NCI-H446 (cell line): ENCODE results near the gene LMCD1.

Experiments used
- DNase-seq, 2 experiments: peaks; one replicate each; lab custom pipeline; 2025; lab: John Stamatoyannopoulos, UW

LMCD1 gene

GRCh38 chr3:8536096-8537056, 34.8 kb downstream of the LMCD1 start:
- DNase-seq = no peak

GRCh38 chr3:8537440-8537839, 35.8 kb downstream of the LMCD1 start:
- no peak for DNase-seq

GRCh38 chr3:8538223-8538622, 36.6 kb downstream of the LMCD1 start:
- DNase-seq = no peak

GRCh38 chr3:8538913-8539312, 37.3 kb downstream of the LMCD1 start:
- DNase-seq = no peak

GRCh38 chr3:8539419-8539818, 37.8 kb downstream of the LMCD1 start:
- DNase-seq = no peak

GRCh38 chr3:8540456-8540855, 38.8 kb downstream of the LMCD1 start:
- DNase-seq = no peak

GRCh38 chr3:8541486-8541885, 39.9 kb downstream of the LMCD1 start:
- no peak for DNase-seq

- no peak for DNase-seq
Observed at GRCh38 chr3:8542190-8543135, 40.8 kb downstream of the LMCD1 start.

- DNase-seq = no peak
Observed at GRCh38 chr3:8546609-8547008, 45.0 kb downstream of the LMCD1 start.

- DNase-seq = no peak
Observed at GRCh38 chr3:8548502-8549275, 47.1 kb downstream of the LMCD1 start.

- no peak for DNase-seq
Observed at GRCh38 chr3:8549354-8549753, 47.7 kb downstream of the LMCD1 start.

GRCh38 chr3:8550611-8551010, 49.0 kb downstream of the LMCD1 start:
- DNase-seq = no peak

GRCh38 chr3:8552223-8552762, 50.7 kb downstream of the LMCD1 start:
- DNase-seq = no peak

- no peak for DNase-seq
Observed at GRCh38 chr3:8553405-8553804, 51.8 kb downstream of the LMCD1 start.

- no peak for DNase-seq
Observed at GRCh38 chr3:8554696-8555095, 53.1 kb downstream of the LMCD1 start.

GRCh38 chr3:8555113-8555661, 53.6 kb downstream of the LMCD1 start:
- no peak for DNase-seq

- no peak for DNase-seq
Observed at GRCh38 chr3:8555725-8556472, 54.3 kb downstream of the LMCD1 start.

GRCh38 chr3:8556473-8556869, 54.8 kb downstream of the LMCD1 start:
- DNase-seq = no peak

GRCh38 chr3:8557298-8557697, 55.7 kb downstream of the LMCD1 start:
- no peak for DNase-seq

GRCh38 chr3:8558645-8559044, 57.0 kb downstream of the LMCD1 start:
- no peak for DNase-seq

GRCh38 chr3:8559351-8559750, 57.7 kb downstream of the LMCD1 start:
- DNase-seq = no peak
